HEK293T (cell line): ENCODE results near the gene CIC.

ENCODE experiments used
- BHLHE40 ChIP-seq: fragments of 450-650 bp; IDR thresholded peaks from 2 replicates; pipeline ENCODE4 v1.6.1; 2016; ENCODE audit warnings: mild to moderate bottlenecking, moderate library complexity, borderline replicate concordance
- CTBP1 ChIP-seq: fragments of 450-650 bp; IDR thresholded peaks from 2 replicates; pipeline ENCODE4 v1.6.1; 2016; ENCODE audit warnings: borderline replicate concordance
- FOXA1 ChIP-seq: fragments of 450-650 bp; IDR thresholded peaks from 2 replicates; pipeline ENCODE4 v1.6.1; 2016; ENCODE audit warnings: mild to moderate bottlenecking
- FOXM1 ChIP-seq: fragments of 450-650 bp; IDR thresholded peaks from 2 replicates; pipeline ENCODE4 v1.6.1; 2017; ENCODE audit warnings: mild to moderate bottlenecking, borderline replicate concordance
- SP1 ChIP-seq: fragments of 450-650 bp; IDR thresholded peaks from 2 replicates; pipeline ENCODE4 v1.6.1; 2017
- SUZ12 ChIP-seq: fragments of 450-650 bp; IDR thresholded peaks from 2 replicates; pipeline ENCODE4 v1.6.1; 2016; ENCODE audit warnings: mild to moderate bottlenecking
- ZNF384 ChIP-seq: fragments of 450-650 bp; IDR thresholded peaks from 2 replicates; pipeline ENCODE4 v1.6.1; 2016

DNA sequence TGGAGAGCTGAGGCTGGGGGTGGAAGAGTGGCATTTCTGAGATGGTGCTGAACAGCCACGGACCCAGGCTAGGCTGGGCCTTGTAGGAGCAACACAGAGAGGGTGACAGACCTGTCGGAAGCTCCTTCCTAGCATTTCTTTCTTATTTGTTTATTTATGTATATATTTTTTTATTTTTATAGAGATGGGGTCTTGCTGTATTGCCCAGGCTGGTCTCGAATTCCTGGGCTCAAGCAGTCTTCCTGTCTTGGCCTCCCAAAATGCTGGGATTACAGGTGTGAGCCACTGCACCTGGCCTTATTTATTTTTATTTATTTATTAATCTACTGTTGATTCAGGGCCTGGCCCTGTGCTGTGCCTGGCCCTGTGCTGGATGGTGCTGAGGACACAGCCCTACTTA is 6.5 kb downstream of the CIC start:
- no peak for TF ChIP-seq SUZ12
- no peak for TF ChIP-seq FOXM1
- TF ChIP-seq BHLHE40, result no peak
- no peak for TF ChIP-seq FOXA1
- no peak for TF ChIP-seq ZNF384
- no peak for TF ChIP-seq SP1
- TF ChIP-seq CTBP1, result no peak
